Measurements from ENCODE around the gene DGKA. TPM values are rescaled to one million over a fixed set of nuclear protein-coding genes. Genes with fewer than 3 reads are reported as not detected.

DGKA gene
- polyA plus RNA-seq, 1 experiment = 56.2 TPM

- DNase-seq (ENCODE audit: low read depth) = no peak
- Histone ChIP-seq H3K4me3 (ENCODE audit: low read depth, low read length) (no peak overlapping the region), H3K36me3 (ENCODE audit: control insufficient read depth, insufficient read depth, low read length) (no peaks in the 10 kb centered on the region), H3K27me3 (ENCODE audit: control insufficient read depth, insufficient read depth, low read length) (no peaks in the 10 kb centered on the region)
- CTCF ChIA-PET = interaction anchor here (1.2 to 8.5 kb wide), 4 partner anchors 42 to 196 kb away, joined by 3 to 86 read pairs (median 4); partner anchors contain the start of gene GDF11
- TF ChIP-seq CTCF (IDR thresholded peaks at IDR 0.05; ENCODE audit: insufficient read depth, low read depth, low read length) = no peak
- POLR2A ChIA-PET = interaction anchor here (0.6 kb wide), 1 partner anchor 65 kb away, joined by 6 read pairs; no protein-coding TSS in a partner anchor
Observed at GRCh38 chr12:55934773-55935172, 3.8 kb downstream of the DGKA start.

- ChIA-PET CTCF (interaction anchor here (1.2 to 8.5 kb wide), 4 partner anchors 9 to 197 kb away, joined by 3 to 86 read pairs (median 4); partner anchors contain the start of gene GDF11), POLR2A (no interaction called here)
- TF ChIP-seq CTCF (IDR thresholded peaks at IDR 0.05; ENCODE audit: insufficient read depth, low read depth, low read length) = peak; percentile 7; the same call in 1 of the 2 replicates
- no peaks in the 10 kb centered on the region for H3K27me3 ChIP-seq (ENCODE audit: control insufficient read depth, insufficient read depth, low read length)
- H3K36me3 ChIP-seq (ENCODE audit: control insufficient read depth, insufficient read depth, low read length) = 0 out of 2 replicates have a peak, but pooled peaks cover 2% of the 10 kb centered on the region
- H3K4me3 ChIP-seq (ENCODE audit: low read depth, low read length) = no peak overlapping the region
- no peak for DNase-seq (ENCODE audit: low read depth)
Observed at GRCh38 chr12:55935738-55936151, 4.8 kb downstream of the DGKA start.

- no peak for TF ChIP-seq CTCF (IDR thresholded peaks at IDR 0.05; ENCODE audit: insufficient read depth, low read depth, low read length)
- ChIA-PET CTCF (interaction anchor here (0.6 to 3.9 kb wide), 2 partner anchors 118 to 199 kb away, joined by 4 to 53 read pairs; no protein-coding TSS in a partner anchor), POLR2A (no interaction called here)
- Histone ChIP-seq H3K27me3 (ENCODE audit: control insufficient read depth, insufficient read depth, low read length) (no peaks in the 10 kb centered on the region), H3K36me3 (ENCODE audit: control insufficient read depth, insufficient read depth, low read length) (peaks cover 10% of the 10 kb centered on the region), H3K4me3 (ENCODE audit: low read depth, low read length) (no peak overlapping the region)
- DNase-seq (ENCODE audit: low read depth) = no peak
Observed at GRCh38 chr12:55937981-55938380, 7.0 kb downstream of the DGKA start.

GRCh38 chr12:55938826-55939501 lies 8.0 kb downstream of the DGKA start:
- Histone ChIP-seq H3K36me3 (ENCODE audit: control insufficient read depth, insufficient read depth, low read length) (peaks cover 10% of the 10 kb centered on the region), H3K27me3 (ENCODE audit: control insufficient read depth, insufficient read depth, low read length) (no peaks in the 10 kb centered on the region), H3K4me3 (ENCODE audit: low read depth, low read length) (no peak overlapping the region)
- ChIA-PET CTCF (interaction anchor here (0.6 to 3.9 kb wide), 22 partner anchors 8 to 219 kb away, joined by 3 to 53 read pairs (median 4); partner anchors contain the start of genes DGKA, ORMDL2, RDH5 and SARNP), POLR2A (interaction anchor here (0.5 kb wide), 1 partner anchor 122 kb away, joined by 6 read pairs; no protein-coding TSS in a partner anchor)
- TF ChIP-seq CTCF (IDR thresholded peaks at IDR 0.05; ENCODE audit: insufficient read depth, low read depth, low read length) = no peak
- DNase-seq (ENCODE audit: low read depth) = no peak

GRCh38 chr12:55940065-55940732 lies 9.2 kb downstream of the DGKA start:
- H3K27me3 ChIP-seq (ENCODE audit: control insufficient read depth, insufficient read depth, low read length) = no peaks in the 10 kb centered on the region
- no peak overlapping the region for H3K4me3 ChIP-seq (ENCODE audit: low read depth, low read length)
- peak; percentile 95 for TF ChIP-seq CTCF (IDR thresholded peaks at IDR 0.05; ENCODE audit: insufficient read depth, low read depth, low read length)
- ChIA-PET CTCF (interaction anchor here (0.6 to 3.9 kb wide), 33 partner anchors 9 to 210 kb away, joined by 3 to 53 read pairs (median 4); partner anchors contain the start of genes DGKA, MMP19, ORMDL2 and RAB5B), POLR2A (interaction anchor here (0.5 to 1.0 kb wide), 3 partner anchors 33 to 176 kb away, joined by 3 to 12 read pairs (median 3); partner anchors contain the start of gene RAB5B)
- no peak for DNase-seq (ENCODE audit: low read depth)
- peaks cover 10% of the 10 kb centered on the region for H3K36me3 ChIP-seq (ENCODE audit: control insufficient read depth, insufficient read depth, low read length)

Measured in BJ (cell line).